ENCODE results near the gene THOC3. TPM values are rescaled to one million over a fixed set of nuclear protein-coding genes. Genes with fewer than 3 reads are reported as not detected.
A peak's percentile ranks its signal among the peaks of the same experiment; 100 is the strongest.
"Not testable (repeated sequence)": the region's sequence is repeated elsewhere in the genome, so short reads cannot be mapped to it uniquely, and the experiment has no call there.

Gene THOC3, protein sequence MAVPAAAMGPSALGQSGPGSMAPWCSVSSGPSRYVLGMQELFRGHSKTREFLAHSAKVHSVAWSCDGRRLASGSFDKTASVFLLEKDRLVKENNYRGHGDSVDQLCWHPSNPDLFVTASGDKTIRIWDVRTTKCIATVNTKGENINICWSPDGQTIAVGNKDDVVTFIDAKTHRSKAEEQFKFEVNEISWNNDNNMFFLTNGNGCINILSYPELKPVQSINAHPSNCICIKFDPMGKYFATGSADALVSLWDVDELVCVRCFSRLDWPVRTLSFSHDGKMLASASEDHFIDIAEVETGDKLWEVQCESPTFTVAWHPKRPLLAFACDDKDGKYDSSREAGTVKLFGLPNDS
- 56.4 TPM for polyA plus RNA-seq (2013, experiment 1 of 2; ENCODE audit: insufficient read length)
- 45.9 TPM for polyA plus RNA-seq (2013, experiment 2 of 2; ENCODE audit: insufficient read length)

DNA sequence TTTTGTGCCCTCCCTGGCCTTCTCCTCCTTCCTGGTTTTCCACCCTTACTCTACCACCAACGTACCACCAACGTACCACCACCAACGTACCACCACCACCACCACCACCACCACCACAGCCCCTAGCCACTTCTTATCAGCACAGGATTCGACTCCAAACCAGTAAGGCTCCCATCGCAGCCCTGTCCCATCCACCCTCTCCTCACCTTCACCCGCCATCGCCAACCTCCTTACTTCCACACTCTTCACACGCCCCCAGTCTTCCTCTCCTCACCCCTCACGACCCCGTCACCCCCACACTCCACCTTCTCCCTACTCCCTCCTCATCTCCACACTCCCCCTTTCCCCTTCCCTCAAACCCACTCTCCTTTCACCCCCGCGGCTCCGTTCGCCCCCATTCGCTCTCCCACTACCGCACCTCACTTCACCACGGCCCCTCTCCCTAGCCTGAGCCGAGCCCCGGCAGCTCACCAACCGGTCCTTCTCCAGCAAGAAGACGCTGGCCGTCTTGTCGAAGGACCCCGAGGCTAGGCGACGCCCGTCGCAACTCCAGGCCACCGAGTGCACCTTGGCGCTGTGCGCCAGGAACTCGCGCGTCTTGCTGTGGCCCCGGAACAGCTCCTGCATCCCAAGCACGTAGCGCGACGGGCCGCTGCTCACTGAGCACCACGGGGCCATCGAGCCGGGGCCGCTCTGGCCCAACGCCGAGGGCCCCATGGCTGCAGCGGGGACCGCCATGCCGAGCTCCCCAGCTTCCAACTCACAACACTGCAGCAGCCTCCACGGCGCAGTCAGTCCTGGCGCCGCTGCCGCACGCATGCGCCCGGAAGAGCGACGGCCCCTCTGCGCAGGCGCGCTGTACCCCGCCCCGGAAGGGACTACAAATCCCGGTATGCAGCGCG is at the start of gene THOC3:
TSS of gene THOC3 (minus strand) at position 845 of the 902 bp plus-strand sequence. CDS start at position 738, 107 bp downstream.
- DNase-seq = peak; percentile 74

DNA sequence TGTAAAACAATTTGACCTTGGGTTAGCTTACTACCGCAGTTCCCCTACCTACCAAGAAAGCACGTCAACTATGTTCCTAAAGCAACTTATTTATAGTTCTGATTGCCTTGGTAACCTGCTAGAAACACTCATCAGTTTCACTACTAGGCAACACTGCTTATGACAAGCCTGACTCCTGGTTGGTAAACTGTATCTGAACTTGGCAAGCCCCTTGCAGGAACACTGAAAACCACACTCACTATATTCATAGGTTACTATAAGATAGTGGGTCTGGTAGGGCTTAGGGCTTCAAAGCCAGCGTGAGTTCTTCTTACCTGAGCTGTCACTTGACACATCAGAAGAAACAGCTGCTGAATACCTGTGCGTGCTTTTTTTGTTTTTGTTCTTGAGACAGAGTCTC is 49.2 kb upstream of the THOC3 start:
- not testable (repeated sequence) for DNase-seq

DNA sequence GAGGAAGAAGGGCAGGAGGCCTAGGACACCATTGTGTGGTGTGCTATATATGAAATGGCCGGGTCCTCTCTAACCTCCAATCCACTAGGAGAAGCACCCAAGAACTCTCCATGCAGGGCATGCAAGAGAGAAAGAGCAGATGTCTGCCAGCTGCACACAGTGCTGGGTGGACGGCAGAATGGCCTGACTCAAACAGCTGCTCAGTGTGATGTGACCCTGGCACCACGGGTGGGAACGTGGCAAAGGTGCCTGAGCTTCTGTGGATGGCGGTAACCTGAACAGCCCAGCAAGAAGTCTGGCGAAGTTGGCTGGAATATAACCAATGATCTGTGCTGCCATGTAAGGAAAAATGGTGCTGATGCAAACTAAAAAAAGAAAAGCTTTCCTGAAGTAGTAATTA is 46.2 kb upstream of the THOC3 start:
- DNase-seq = not testable (repeated sequence)

DNA sequence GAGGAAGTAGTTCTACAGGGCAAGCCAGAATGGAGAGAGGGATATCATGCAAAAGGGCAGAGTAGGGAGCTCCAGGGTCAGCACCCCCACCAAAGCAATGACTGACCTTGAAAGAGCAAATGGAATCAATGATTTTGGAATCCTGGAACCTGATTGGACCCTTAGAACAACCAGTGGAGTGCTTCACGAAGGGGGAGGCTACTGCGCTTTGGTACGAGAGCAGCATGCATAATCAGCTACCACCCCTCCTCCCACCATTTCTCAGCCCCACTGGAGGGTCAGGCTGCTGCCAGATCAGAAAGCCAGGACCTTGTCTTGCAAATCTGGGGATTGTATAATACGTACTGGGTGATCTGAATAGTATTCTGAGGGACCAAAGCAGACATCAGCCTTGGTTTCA is 43.0 kb upstream of the THOC3 start:
- not testable (repeated sequence) for DNase-seq

DNA sequence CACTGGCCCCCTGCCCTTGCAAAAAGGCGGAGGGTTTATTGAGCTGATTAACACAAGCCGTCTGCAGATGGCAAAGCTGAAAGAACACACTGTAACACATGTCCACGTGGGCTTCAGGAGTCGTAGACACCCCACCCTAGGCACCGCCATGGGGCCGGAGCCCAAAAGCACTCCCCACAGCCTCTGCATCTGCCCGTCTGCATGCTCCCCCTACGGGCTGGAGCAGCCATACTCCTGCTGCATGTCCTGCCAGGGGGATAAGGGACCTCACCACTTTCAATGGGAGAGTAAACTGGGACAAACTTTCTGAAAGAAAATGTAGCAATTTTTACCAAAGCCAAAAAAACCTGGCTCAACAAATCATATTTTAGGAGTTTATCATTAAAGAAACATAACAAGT is 42.1 kb upstream of the THOC3 start:
- DNase-seq = not testable (repeated sequence)

DNA sequence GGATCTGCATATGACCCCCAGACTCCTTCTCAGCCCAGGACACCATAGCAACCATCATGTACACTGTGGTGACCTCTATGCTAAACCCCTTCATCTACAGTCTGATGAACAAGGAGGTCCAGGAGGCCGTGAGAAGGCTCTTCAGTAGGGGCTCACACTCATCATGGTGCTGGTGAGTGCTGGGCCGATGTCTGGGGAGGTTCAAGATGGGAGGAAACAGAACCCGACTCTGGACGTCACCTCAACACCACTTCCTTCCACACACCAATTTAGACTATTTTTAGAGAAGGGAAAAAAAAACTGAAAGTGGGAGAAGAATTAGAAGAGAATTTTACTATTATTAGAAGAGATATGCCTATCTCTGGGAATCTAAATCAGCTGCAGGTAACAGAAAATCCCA is 39.1 kb upstream of the THOC3 start:
- not testable (repeated sequence) for DNase-seq

DNA sequence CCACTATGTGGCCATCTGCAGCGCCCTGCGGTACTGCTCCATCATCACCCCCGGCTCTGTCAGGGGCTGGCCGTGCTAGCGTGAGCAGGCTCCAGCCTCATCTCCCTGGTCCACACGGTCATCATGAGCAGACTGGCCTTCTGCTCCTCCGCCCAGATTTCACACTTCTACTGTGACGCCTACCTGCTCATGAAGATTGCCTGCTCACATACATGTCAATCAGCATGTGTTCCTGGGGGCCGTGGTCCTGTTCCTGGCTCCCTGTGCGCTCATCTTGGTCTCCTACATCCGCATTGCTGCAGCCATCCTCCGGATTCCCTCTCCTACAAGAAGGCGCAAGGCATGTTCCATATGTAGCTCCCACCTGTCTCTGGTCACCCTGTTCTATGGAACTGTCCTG is 38.7 kb upstream of the THOC3 start:
- DNase-seq = not testable (repeated sequence)

DNA sequence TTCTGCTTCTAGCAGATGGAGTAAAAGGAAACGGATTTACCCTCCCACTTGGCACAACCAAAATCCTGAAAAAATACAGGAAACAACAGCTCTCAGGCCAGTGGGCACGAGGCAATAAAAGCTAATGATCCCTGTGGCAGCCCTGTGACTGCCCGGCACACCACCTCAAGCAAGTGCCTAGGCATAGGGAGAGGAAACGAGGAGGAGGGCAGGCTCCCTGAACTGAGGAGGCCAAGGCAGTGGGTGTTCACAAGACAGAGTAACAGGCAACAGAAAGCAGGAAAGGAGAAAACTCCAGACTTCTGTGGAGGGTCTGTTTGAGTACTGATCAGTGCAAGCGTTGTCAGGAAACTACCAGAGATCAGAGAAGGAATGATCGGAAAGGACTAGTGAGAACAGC is 29.9 kb upstream of the THOC3 start:
- DNase-seq = not testable (repeated sequence)

DNA sequence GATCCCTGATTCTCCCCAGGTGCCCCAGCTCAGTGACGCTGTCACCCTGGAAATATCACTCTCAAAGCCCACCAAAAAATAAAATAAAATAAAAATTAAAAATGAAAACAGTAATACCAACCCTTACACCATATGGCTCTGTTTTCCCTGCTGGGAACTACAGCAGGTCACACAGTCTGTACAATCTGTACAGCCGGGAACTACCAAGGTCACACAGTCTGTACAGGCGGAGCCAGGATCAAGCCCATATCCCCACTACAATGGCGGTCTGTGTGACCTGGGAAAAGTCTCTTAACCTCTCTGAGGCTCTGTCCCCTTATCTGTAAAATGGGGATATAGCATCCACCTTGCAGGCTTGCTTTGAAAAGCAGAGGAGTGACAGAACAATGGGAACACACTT is 29.4 kb upstream of the THOC3 start:
- DNase-seq = not testable (repeated sequence)

DNA sequence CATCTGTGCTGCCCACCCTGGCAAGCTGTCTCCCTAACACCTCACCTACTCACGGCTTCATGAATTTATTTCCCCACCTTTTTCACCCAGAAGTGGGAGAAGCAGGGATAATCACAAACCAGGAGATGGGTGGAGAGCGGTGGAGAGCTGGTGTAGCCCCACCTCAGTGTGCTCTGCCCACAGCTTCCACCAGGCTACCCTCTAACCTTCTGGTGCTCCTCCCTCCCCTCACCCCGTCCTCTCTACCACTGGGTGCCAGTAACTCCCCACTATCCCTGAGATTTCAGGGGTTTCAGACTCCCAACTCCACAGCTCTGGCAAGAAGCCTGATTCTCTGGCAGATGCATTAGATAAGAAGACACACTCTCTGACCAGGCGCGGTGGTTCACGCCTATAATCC is 28.7 kb upstream of the THOC3 start:
- DNase-seq = not testable (repeated sequence)

DNA sequence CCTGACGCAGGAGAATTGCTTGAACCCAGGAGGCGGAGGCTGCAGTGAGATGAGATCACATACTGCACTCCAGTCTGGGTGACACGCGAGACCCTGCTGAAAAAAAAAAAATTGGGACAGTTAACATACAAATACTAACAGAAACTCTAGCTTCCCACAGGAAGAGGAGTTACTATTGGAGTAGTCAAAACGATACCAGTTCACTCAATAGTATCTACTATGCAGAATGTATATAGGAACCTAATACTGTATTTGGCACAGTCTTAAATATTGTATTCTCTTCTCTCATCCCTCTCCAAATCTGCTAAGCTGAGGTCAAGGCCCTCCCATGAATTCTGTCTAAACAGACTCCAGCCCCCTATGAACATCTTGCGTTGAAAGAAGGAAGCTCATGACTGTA is 27.4 kb upstream of the THOC3 start:
- not testable (repeated sequence) for DNase-seq

DNA sequence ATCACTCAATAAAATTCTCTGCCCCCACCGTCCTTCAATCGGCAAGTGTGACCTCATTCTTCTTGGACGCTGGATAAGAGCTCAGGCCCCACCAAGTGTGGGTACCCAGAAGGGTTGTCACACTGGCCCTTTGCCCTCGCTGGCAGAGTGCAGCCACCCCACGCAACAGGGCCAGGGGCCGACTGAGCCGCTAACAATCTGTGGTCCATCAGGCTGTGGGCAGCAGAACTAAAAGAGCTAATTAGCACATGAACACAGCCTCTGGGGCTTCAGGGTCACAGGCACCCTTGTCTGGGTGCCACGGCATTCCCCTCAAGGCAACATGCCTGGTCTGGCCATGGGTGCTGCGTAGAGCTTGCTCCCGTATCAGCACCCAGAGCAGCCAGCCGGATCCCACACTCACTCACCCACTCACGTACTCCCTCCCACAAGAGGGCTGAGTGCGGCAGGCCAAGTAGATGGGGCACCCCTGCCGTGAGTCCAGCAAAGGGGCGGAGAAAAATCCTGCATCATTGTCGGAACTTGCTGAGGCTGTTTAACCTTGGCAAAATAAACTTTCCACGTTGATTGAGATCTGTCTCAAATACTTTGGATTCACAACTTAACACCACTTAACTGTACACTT is 11.4 kb upstream of the THOC3 start:
- not testable (repeated sequence) for DNase-seq

DNA sequence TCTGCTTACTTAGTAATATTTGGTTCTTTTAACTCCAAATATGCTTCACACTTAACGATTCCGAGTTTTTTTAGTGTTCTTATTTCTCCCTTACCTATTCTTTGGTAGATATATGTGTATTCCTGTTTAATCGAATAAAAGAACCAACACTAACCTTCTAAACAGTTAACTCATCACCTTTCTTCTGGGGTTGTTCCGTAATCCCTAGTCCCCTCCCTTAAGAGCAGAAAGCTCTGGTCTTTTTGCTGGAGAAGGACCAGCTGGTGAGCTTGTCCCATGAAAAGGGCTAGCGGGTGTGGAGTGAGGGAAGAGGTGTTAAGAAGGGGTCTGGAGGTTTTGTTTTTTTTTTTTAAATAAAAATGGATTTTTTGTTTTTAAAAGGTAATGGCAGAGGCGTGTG is 266 bp upstream of the THOC3 start:
- DNase-seq = not testable (repeated sequence)

DNA sequence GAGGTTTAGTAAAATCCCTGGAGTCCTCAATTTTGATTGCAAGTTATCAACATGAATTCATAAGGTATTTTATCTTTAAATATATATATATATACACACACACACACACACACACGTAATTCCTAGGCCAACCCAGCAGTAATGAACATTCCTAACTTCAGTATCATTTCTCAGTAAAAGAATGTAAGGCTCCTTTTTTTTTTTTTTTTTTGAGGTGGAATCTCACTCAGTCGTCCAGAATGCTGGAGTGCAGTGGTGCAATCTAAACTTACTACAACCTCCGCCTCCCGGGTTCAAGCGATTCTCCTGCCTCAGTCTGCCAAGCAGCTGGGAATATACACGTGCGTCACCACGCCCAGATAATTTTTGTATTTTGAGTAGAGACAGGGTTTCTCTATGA is 5.8 kb downstream of the THOC3 start:
- peak; percentile 25 for DNase-seq

DNA sequence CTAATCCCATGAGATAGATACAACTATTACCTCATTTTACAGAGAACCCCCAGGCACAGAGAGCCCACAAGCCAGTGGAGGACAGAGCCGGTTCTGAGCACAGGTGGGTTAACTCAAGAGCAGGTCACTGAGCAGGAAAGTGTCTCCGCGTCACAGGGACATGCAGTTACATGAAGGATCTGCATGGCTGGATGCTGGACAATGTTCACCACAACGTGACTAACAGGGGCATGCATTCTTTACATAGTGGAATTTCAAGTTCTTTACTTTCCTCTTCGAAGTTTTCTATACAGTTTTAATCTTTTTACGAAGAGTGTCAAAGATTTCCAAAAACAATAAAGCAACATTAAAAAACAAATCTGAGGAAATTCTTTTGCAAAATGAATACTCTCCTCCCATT is 7.9 kb downstream of the THOC3 start:
- DNase-seq = not testable (repeated sequence)

DNA sequence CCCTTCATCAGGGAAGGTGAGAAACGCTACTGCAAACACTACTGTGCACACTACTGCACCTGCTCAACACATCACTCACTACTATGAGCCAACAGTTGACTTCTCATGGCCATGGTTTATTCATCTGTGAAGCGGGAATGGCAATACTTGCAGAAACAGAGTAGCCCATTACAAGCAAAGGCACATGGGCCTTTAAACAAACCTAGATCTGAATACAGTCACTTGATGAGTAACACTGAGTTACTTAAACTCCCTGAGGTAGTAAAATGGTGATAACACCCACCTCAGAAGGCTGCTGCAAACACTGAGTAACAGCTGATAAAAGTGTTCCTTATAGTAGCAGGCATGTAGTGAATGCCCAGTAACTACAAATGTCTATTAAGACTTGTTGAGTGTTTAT is 9.6 kb downstream of the THOC3 start:
- not testable (repeated sequence) for DNase-seq

DNA sequence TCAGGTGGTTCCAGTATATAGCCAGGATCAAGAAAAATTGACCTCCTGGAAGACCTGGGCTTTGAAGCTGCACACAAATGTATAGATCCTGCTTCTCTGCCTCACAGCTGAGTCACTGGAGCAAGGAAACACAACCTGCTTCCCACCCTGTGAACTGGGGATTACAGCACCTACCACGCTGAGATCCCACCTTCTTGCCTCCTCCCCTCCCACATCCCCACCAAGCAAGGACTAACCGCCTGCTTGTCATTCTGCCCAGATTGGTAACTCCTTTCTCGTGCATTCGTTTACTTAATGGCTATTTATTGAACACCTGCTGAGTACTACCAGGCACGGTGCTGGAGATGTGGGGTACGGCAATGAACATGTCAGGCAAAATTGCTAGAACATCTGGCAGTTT is 14.0 kb downstream of the THOC3 start:
- DNase-seq = not testable (repeated sequence)

DNA sequence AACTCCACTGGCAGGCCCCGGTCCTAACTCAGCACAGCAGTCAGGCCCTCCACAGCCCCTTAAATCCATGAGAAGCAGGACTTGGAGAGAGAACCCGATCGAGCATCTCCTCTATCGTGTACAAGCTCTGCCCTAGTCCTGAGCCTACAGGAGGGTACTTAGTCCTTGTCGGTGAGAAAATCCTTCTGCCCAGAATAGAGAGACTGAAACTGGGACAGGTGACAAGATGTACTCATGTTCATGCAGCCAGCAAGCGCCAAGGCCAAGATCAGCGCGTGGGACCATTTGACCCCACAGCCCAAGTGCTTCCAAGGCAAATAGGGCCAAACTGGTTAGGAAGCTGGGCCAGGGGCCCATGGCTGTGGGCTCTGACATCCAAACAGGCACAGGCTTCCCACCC is 15.3 kb downstream of the THOC3 start:
- not testable (repeated sequence) for DNase-seq

DNA sequence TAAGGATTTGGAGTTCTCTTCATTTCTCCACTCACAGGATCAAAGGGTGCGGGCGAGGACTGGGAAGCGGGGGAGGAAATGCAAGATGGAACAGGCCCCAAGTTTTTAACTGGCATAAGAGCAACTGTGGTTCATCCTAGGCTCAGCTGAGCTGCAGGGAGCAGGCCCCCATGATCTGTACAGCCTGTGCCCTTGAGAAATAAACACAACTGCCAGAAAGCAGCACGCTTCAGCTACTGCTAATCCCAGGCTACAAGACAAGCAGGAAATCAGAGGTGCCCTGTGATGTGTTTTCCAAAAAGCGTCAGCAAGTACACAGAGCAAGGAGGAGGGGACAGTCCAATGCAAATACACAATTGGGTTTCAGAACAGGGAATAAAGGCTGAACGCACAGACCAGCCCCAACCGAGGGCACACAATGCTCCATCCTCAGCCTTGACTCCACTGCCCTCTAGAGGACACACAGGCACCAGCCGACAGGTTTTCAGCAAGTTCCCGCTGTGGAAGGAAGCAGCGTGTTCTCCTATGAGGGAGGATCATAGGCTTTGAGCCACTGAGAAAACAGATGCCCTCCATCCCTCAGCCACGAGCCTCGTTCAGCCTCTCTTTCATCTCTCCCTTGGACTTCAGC is 16.7 kb downstream of the THOC3 start:
- not testable (repeated sequence) for DNase-seq

DNA sequence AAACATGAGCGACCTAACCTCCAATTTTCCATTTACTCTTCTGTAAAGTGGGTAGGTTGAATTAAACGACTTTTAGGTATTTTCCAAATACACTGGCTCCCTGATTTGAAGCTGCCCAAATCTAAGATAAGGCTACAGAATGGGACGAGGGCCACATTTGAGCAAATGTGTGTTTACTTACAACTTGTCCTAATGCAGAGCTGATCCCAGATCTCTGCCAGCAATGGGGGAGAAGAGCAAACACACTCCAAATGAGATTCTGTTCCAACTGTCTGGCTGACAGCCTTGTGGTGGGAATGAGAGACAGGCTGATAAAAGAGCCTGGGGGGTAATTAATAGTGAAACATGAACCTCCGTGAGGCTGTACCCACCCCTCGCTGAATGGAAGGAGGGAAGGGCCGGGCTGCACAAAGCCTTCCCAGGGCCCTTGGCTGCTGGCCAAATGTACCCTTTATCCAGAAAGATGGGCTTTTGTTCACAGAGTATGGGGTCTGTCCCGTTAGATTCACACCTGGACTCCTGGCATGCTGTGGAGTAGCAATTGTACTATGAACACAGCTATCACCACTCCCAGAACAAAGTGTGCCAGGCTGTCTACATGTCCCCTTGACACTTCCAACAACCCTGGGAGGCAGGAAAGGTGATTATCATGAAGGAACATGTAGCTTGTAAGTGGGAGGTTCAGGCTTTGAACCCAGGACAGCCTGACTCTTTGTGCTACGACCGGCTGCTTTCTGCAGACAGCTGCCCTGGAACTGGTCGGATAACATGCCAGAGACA is 19.6 kb downstream of the THOC3 start:
- DNase-seq = not testable (repeated sequence)

DNA sequence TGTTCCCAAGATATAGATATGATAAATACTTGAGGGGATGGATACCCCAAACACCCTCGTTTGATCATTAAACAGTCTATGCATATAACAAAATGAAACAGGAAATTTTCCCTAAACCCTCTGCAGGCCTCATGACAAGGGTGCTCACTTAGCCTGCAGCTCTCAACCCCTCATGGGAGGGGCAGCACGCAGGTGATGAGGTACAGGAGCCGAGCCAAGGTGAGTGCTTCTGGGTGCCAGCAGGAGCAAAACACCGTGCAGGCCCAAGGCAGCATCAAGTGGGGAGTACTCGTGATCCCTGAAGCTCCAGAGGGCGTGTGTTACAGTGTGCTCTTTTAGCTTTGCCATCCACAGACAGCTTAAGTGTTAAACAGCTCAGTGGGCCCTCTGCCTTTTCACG is 24.9 kb downstream of the THOC3 start:
- DNase-seq = not testable (repeated sequence)
